K562 treated with DMSO at 1 percent for 24 hours (cell line): ENCODE data around the gene DYNLT1. TPM values are rescaled to one million over a fixed set of nuclear protein-coding genes. Genes with fewer than 3 reads are reported as not detected.

ENCODE experiments used
- total RNA-seq: library from RNA; unstranded; fragments of 300-600 nt; gene quantifications from 2 replicates; pipeline ENCODE4 v1.2.3, GENCODE V29; 2022; ENCODE audit warnings: low read depth; ENCODE audit not compliant: insufficient read depth

DYNLT1 gene
- 152 and 174 TPM in 2 replicates for total RNA-seq

GRCh38 chr6:158644231-158645063, at the start of gene DYNLT1:
TSS of gene DYNLT1 (minus strand) at chr6:158644743. CDS start at chr6:158644708, 35 bp downstream.

GRCh38 chr6:158649289-158650143, 5.0 kb upstream of the DYNLT1 start, which contains the start of gene SYTL3:
TSS of gene SYTL3 (plus strand) at chr6:158650054. CDS start at chr6:158663269, 13,215 bp downstream.

Other genes starting within 250 kb of the DYNLT1 start
- gene TMEM181, start 84.7 kb downstream of the DYNLT1 start, total RNA-seq: 7.1 and 9.0 TPM in 2 replicates
- gene SYTL3, start 5.3 kb upstream of the DYNLT1 start, total RNA-seq: 0.37 and 0.38 TPM in 2 replicates
- gene EZR, start 174.6 kb upstream of the DYNLT1 start, total RNA-seq: 180 and 183 TPM in 2 replicates